Kidney glomerular epithelial cell (primary cell): Measurements from ENCODE around the gene CAPN7.

Source experiments
- DNase-seq: peaks from one replicate; lab custom pipeline; 2025; lab: John Stamatoyannopoulos, UW

CAPN7 gene

DNA sequence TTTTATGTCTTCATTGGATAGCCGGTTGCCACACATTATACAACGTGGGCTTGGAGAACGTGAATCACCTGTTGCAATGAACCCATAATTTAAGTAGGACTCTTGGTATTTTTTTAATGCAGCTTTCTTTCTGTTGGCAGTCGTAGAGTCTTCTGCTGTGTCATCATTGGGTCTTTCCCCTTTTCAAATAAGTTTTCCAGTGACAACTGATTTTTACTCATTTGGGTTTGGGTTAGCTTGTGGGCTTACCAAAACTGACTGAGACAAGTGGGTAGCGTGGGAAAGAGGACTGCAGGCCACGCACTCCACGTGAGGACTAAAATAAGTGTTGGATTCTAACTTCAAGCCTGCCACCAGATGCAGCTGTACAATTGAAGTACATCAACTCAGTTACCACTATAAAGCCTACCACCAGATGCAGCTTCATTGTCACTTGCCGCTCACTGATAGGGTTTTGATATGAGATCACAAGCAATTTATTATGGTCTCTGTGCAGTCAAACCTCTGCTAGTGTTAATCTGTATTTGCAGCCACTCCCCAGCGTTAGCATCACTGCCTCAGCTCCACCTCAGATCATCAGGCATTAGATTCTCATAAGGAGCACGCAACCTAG, 6.4 kb upstream of the CAPN7 start:
- DNase-seq = no peak

DNA sequence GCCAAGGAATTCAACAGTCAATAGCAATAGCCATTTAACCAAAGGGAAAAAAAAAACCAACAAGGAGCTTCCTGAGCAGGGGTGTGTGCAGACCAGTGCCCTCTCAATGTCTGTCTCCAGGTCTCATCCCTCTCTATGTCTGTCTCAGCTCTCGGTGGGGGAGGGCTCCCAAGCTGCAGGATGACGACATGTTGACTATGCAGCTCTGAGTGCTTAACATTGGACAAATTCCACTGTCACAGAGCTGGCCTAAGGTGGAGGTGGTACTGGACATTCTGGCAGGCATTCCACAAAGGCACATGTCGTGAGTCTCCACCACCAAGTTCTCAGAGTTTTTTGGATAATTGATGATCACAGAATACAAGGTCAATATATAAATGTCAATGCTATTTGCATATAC, 2.0 kb upstream of the CAPN7 start:
- DNase-seq = no peak

DNA sequence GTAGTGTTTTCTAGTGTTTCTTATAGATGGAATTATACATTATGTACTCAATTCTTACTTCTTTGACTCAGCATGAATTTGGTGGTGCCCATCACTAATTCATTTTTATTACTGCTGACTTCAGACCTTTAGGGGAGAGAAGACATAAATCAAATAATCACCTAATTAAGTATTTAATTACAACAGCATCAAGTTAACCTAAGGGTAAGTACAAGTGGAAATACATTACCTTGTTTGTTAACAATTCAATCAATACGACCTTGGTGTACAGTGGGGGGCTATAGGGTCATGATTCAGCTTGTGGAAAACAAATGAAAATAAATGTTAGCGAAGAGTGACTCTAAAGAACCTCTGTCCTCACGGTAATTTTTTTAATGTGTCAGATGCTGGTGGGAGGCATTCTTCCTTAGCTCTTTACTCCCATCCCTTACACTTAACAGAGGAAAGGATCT, 538 bp upstream of the CAPN7 start:
- DNase-seq = no peak

- DNase-seq = no peak
Measured at GRCh38 chr3:15206662-15207576, 873 bp downstream of the CAPN7 start.

DNA sequence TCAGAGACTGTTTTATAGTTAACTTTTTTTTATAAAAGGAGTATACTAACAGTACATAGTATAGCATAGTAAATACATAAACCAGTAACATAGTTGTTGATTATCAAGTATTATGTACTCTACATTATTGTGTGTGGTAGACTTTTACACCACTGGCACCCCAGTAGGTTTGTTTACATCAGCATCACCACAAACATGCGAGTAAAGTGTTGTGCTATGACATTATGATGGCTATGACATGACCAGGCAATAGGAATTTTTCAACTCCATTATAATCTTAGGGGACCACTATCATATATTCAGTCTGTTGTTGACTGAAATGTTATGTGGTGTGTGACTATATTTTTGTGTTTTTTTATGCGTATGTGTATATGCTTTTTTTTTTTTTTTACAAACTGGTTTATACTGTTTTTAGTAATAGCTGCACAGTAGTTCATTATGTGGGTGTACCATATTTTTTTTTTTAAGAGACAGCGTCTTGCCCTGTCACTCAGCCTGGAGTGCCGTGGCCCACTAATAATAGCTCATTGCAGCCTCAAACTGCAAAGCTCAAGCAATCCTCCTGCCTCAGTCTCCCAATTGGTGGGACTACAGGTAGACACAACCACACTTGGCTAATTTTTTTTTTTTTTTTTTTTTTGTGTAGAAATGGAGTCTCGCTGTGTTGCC, 1.9 kb downstream of the CAPN7 start:
- DNase-seq = no peak

GRCh38 chr3:15211937-15212336, 5.9 kb downstream of the CAPN7 start:
- DNase-seq = no peak

DNA sequence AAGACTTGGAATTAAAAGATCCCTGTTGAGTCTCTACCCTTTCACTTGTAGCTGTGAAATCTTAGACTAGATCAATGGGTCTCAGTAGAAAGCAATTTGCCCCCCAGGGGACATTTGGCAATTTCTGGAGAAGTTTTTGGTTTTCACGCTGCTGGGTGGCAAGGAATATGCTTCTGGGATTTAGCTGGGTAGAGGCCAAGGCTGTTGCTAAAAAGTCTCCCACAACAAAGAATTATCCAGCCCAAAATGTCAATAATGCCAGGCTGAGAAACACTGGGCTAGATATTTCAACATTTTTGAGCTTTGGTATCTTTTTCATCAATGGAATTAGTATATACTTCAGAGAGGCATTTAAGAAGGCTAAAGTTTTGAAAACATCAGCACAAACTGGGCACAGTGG, 8.7 kb downstream of the CAPN7 start:
- no peak for DNase-seq

DNA sequence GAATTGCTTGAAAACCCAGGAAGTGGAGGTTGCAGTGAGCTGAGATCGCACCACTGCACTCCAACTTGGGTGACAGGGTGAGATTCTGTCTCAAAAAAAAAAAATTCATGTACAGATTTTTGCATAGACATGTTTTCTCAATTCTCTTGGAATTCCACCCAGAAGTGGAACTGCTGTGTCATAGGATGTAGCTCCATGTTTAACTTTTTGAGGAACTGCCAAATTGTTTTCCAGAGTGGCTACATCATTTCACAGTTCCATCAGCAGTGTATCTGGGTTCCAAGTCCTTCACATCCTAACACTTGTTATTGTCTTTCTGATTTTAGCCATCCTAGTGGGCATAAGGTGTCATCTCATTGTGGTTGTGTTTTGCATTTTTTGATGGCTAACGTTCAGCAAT, 9.9 kb downstream of the CAPN7 start:
- DNase-seq = no peak

DNA sequence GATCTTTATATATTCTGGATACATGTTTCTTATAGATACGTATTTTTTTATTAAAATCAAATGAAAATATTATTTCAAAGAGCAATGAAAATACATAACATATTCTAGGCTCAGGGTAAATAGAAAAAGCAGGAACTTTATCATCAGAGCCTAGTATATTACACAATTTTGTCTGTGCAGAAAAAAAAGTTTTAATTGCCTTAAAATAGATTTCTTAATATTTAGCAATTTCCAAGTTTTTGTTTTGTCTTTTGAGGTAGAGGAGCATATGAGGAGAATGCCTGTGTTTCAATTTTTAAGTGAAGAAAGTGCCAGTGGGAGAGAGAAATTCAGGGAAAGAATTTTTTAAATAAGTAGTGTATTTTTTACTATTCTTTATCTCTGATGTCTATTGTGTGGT, 10.5 kb downstream of the CAPN7 start:
- DNase-seq = no peak

DNA sequence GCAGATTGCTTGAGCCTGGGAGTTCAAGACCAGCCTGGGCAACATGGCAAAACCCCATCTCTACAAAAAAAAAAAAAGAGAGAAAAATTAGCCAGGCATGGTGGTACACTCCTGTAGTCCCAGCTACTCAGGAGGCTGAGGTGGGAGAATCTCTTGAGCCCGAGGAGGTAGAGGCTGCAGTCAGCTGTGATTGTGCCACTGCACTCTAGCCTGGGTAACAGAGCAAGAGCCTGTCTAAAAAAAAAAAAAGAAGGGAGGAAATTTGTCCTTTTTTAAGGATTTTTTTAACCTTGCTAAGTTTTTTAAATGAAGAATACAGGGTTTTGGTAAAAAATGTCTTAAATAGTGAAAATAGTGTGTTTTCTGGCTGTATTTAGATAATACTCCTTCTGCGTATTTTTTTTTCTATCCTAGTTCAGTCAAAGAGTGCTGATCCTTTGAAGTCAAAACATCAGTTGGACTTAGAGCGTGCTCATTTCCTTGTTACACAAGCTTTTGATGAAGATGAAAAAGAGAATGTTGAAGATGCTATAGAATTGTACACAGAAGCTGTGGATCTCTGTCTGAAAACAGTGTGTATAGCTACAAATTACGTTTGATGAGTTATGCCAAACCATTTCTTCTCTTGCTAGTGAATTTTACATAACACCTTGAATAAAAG, 11.1 kb downstream of the CAPN7 start:
- DNase-seq = no peak

DNA sequence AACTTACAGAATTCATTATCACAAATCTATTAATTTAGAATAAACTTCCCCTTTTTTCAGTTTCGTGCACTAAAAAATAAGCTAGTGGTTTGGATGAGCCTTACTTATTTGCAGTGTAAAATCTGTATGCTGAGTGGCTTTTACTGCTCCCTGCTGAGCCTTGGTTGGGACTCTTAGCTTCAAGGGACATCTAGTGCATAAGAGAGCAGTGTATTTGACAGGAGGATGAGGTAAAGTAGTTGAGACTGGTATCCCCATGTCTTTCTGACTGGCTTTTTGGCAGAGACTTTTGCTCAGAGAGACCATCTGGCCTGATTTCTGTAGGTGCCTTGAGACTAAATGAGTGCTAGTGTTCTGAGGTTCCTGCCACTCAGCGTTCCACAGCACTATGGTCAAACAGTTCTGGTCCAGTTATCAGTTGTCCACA, 11.8 kb downstream of the CAPN7 start:
- DNase-seq = no peak

- DNase-seq = no peak
Measured at GRCh38 chr3:15218689-15219088, 12.6 kb downstream of the CAPN7 start.

- no peak for DNase-seq
Measured at GRCh38 chr3:15220056-15220455, 14.0 kb downstream of the CAPN7 start.

DNA sequence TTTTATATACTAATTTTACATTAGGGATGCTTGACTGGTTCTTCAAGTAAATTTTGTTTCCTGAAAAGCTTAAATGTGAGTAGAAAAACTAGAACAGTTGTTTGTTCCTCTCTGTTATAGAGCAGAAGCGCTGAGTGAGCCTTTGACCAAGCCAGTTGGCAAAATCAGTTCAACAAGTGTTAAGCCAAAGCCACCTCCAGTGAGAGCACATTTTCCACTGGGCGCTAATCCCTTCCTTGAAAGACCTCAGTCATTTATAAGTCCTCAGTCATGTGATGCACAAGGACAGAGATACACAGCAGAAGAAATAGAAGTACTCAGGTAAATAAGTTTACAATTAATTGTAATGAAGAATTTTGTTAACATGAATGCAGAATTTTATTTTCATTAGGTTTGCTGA, 14.6 kb downstream of the CAPN7 start:
- no peak for DNase-seq

DNA sequence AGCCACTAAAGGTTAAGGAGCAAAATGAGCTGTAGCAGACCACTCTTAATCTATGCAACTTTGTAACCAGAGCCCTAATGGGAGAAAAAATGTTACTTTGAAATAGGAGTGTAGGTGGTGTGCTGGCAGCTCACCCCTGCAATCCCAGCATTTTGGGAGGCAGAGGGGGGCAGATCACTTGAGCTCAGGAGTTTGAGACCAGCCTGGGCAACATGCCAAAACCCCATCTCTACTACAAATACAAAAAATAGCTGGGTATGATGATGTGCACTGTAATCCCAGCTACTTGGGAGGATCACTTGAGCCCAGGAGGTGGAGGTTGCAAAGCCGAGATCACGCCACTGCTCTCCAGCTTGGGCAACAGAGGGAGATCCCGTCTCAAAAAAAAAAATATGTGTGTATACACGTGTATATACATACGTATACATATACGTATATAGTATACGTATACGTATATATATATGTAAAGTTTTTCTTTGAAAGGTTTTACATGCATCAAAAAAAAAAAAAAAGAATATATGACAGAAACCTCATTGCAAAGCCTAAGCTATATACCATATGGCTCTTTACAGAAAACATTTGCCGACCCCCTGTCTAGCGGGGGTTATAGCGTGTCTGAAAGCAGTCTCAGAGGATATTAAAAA, 15.7 kb downstream of the CAPN7 start:
- DNase-seq = no peak

- no peak for DNase-seq
Measured at GRCh38 chr3:15223685-15224572, 17.9 kb downstream of the CAPN7 start.

DNA sequence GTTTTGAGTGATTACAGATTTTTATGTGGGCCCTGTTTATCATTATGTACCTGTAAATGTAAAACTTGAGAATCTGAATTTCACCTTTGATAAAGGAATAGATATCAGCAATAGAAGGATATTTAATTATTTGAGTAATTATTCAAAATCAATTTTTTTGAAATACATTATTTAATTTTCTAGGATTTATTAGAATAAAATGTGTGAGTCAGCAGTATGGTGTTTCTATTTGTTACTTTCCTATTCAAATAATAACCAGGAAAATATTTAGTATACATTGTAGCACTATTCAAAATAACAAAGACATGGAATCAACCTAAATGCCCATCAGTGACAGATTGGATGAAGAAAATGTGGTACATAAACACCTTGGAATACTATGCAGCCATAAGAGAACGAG, 22.1 kb downstream of the CAPN7 start:
- no peak for DNase-seq

- no peak for DNase-seq
Measured at GRCh38 chr3:15229262-15229661, 23.2 kb downstream of the CAPN7 start.

- DNase-seq = no peak
Measured at GRCh38 chr3:15241341-15241740, 35.3 kb downstream of the CAPN7 start.

DNA sequence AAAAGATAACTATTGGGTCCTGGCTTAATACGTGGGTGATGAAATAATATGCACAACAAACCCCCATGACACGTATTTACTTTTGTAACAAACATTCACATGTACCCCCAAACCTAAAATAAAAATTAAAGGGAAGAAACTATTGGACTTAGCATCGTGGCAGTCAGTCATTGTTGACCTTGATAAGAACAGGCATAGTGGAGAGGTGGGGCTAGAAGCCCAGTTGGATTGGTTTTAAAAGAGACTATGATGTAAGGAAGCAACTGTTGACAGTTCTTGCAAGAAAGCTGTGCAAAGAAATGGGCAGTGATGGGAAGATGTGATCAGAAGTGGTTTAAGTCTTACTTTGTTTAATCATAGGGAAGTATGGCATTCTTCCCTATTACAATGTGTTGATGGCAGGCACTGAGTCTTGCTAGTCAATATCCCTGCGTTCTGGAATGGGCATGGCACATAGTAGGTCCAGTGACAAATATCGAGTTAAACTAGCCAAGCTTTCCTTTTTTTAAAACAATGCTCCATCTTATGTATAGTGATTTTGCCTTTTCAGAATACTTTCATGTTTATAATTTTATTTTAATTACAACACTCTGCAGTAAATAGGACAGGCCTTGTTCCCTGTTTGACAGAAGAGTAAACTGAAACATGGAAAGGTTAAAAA, 37.9 kb downstream of the CAPN7 start:
- DNase-seq = no peak
